GM19324 (cell line): ENCODE data around the gene DOLPP1.

Source experiments
- ATAC-seq: cut with Tn5 transposase; IDR thresholded peaks from one replicate; pipeline ENCODE4 v1.9.1; 2021; ENCODE audit warnings: mild to moderate bottlenecking, moderate library complexity; ENCODE audit not compliant: unreplicated experiment, low FRiP score

The DOLPP1 gene

GRCh38 chr9:129080601-129081387, at the start of gene DOLPP1:
TSS of gene DOLPP1 (plus strand) at chr9:129081111. CDS start at chr9:129081132, 21 bp downstream.
- peak; percentile 95 for ATAC-seq

- ATAC-seq: no peak
Observed at GRCh38 chr9:129031514-129031913, 49.4 kb upstream of the DOLPP1 start.

- no peak for ATAC-seq
Observed at GRCh38 chr9:129032541-129033159, 48.3 kb upstream of the DOLPP1 start.

- ATAC-seq: no peak
Observed at GRCh38 chr9:129033216-129033615, 47.7 kb upstream of the DOLPP1 start.

- peak; percentile 2 for ATAC-seq
Observed at GRCh38 chr9:129035838-129036237, 45.1 kb upstream of the DOLPP1 start.

- peak; percentile 97 for ATAC-seq
Observed at GRCh38 chr9:129036241-129036922, 44.5 kb upstream of the DOLPP1 start, which contains the start of gene MIGA2. TSS of gene MIGA2 (plus strand) at chr9:129036626. CDS start at chr9:129040595, 3,969 bp downstream.

GRCh38 chr9:129036923-129037766, 43.8 kb upstream of the DOLPP1 start:
- no peak for ATAC-seq

GRCh38 chr9:129037767-129038098, 43.2 kb upstream of the DOLPP1 start:
- ATAC-seq: no peak

GRCh38 chr9:129038109-129038852, 42.6 kb upstream of the DOLPP1 start:
- ATAC-seq: no peak

- no peak for ATAC-seq
Observed at GRCh38 chr9:129040113-129040643, 40.7 kb upstream of the DOLPP1 start.

- ATAC-seq: no peak
Observed at GRCh38 chr9:129042016-129042415, 38.9 kb upstream of the DOLPP1 start.

GRCh38 chr9:129052592-129052991, 28.3 kb upstream of the DOLPP1 start:
- no peak for ATAC-seq

GRCh38 chr9:129053020-129053419, 27.9 kb upstream of the DOLPP1 start:
- no peak for ATAC-seq

GRCh38 chr9:129054163-129054851, 26.6 kb upstream of the DOLPP1 start:
- ATAC-seq: no peak

GRCh38 chr9:129058965-129059795, 21.7 kb upstream of the DOLPP1 start:
- ATAC-seq: no peak

- ATAC-seq: no peak
Observed at GRCh38 chr9:129059796-129060785, 20.8 kb upstream of the DOLPP1 start.

GRCh38 chr9:129060991-129061390, 19.9 kb upstream of the DOLPP1 start:
- ATAC-seq: no peak
